D721Med (cell line): Measurements from ENCODE around the gene FAT3.

ENCODE experiments used
- DNase-seq: peaks from one replicate; pipeline ENCODE4 v3.0.0; 2011; ENCODE audit warnings: low spot score; ENCODE audit not compliant: insufficient read length
- FAIRE-seq: peaks from 2 replicates; lab custom pipeline; 2011; peaks lifted over from hg19 to GRCh38; lab: Jason Lieb, UNC
- TF ChIP-seq, protein P1 (sequence below): IDR thresholded peaks from 2 replicates; pipeline ENCODE4 v1.5.1; 2012; ENCODE audit warnings: mild to moderate bottlenecking, control low read depth; ENCODE audit not compliant: insufficient read depth; ENCODE audit errors: missing control alignments

The FAT3 gene

GRCh38 chr11:92198268-92198667 lies 26.4 kb upstream of the FAT3 start:
- TF ChIP-seq, protein P1, sequence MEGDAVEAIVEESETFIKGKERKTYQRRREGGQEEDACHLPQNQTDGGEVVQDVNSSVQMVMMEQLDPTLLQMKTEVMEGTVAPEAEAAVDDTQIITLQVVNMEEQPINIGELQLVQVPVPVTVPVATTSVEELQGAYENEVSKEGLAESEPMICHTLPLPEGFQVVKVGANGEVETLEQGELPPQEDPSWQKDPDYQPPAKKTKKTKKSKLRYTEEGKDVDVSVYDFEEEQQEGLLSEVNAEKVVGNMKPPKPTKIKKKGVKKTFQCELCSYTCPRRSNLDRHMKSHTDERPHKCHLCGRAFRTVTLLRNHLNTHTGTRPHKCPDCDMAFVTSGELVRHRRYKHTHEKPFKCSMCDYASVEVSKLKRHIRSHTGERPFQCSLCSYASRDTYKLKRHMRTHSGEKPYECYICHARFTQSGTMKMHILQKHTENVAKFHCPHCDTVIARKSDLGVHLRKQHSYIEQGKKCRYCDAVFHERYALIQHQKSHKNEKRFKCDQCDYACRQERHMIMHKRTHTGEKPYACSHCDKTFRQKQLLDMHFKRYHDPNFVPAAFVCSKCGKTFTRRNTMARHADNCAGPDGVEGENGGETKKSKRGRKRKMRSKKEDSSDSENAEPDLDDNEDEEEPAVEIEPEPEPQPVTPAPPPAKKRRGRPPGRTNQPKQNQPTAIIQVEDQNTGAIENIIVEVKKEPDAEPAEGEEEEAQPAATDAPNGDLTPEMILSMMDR: no peak
- FAIRE-seq (no peak), DNase-seq (no peak)

DNA sequence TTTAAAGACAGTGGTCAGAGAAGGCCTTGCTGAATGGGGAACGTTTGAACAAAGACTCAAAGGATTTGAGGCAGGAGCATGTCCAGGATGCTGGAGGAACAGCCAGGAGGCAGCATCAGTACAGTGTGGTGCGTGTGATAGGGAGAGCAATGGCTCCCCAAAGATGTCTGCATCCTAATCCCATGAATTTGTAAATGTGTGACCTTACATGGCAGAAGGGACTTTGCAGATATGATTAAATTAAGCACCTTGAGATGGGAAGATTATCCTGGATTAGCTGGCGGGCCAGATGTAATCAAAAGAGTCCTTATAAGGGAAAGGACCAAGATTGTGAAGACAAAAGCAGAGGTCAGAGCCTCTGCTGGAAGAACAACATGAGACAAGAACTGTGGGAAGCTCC lies 24.6 kb upstream of the FAT3 start:
- TF ChIP-seq, protein P1: peak; percentile 27
- FAIRE-seq: peak; percentile 95
- DNase-seq: no peak

DNA sequence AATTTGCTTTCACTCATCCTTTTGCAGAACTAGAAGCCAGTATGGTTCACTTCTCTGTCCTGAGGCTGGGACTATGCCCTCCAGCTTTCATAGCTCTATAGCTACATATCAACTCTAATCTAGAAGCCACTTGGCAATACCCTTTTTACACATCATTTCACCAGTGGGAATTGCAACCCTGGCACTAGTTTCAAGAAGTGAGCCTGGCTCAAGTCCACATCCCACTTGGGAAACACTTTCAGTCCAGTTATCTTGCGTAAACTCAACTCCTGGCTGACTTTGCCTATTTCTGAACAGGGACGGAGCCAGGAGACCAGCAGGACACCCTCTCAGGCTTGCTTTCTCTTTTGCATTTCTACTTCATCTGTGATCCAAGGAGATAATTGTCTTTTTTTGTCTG lies 19.9 kb upstream of the FAT3 start:
- TF ChIP-seq, protein P1: no peak
- DNase-seq: no peak
- no peak for FAIRE-seq

- no peak for FAIRE-seq
- no peak for DNase-seq
- TF ChIP-seq, protein P1: no peak
Measured at GRCh38 chr11:92206441-92206840, 18.2 kb upstream of the FAT3 start.

- no peak for DNase-seq
- TF ChIP-seq, protein P1: peak; percentile 27
- FAIRE-seq: no peak
Measured at GRCh38 chr11:92211576-92212167, 12.9 kb upstream of the FAT3 start.

GRCh38 chr11:92212530-92212929 lies 12.1 kb upstream of the FAT3 start:
- TF ChIP-seq, protein P1: no peak
- DNase-seq (no peak), FAIRE-seq (no peak)

DNA sequence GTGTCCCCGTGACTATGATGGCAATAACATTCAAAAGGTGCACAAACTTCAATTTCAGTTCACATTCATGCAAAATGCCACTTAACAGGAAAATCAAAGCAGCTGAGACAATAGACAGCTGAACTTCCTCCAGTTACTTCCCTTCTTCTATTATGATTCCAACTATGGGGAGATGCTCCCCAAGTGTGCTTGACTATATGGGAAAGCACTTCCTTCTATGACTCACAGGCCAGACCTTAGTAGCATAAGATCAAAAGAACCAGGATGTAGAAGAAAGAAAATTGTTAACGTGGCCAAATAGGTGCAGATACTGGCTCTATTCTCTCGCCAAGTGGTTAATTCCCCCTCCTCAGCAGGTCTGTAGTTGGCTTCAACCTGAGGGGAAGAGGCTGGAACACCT lies 7.8 kb upstream of the FAT3 start:
- TF ChIP-seq, protein P1: no peak
- FAIRE-seq (no peak), DNase-seq (no peak)
